Right lobe of liver (tissue), 6 donors: ENCODE data around the gene PRKCZ. TPM values are rescaled to one million over a fixed set of nuclear protein-coding genes. Genes with fewer than 3 reads are reported as not detected.

Experiments
- ATAC-seq, 4 donors: fragments of 200-7000 bp; cut with Tn5 transposase; one replicate each; pipeline ENCODE4 v1.9.1; 2020; ENCODE audit warnings: mild to moderate bottlenecking in 4 of 4, moderate library complexity in 4 of 4
- DNase-seq, 3 donors: peaks; one replicate each; pipeline ENCODE4 v3.0.0-alpha.2; 2020
- H3K27ac ChIP-seq, 3 donors: fragments of 200-600 bp; one replicate each; pipeline ENCODE4 v1.8.0; 2022
- H3K27me3 ChIP-seq, 2 donors: fragments of 200-600 bp; one replicate each; pipeline ENCODE4 v1.8.0; 2022
- H3K36me3 ChIP-seq, 4 donors: fragments of 200-600 bp; sonication (generic) in 1 of 4; one replicate each; pipeline versions ENCODE4 v1.5.1 to v1.8.0; 2017 to 2022; ENCODE audit warnings: control low read depth in 1 of 4
- H3K4me1 ChIP-seq, 4 donors: fragments of 200-600 bp; sonication (generic) in 1 of 4; one replicate each; pipeline versions ENCODE4 v1.5.1 to v1.8.0; 2017 to 2022; ENCODE audit warnings: control low read depth in 1 of 4
- H3K4me3 ChIP-seq, 3 donors: fragments of 200-600 bp; one replicate each; pipeline ENCODE4 v1.8.0; 2022
- H3K9me3 ChIP-seq, 4 donors: fragments of 200-600 bp; sonication (generic) in 1 of 4; one replicate each; pipeline versions ENCODE4 v1.5.1 to v1.8.0; 2017 to 2022; ENCODE audit warnings: control low read depth in 1 of 4
- CTCF ChIP-seq, 4 donors: fragments of 200-600 bp in 3 of 4; fragments of 450-650 bp in 1 of 4; IDR thresholded peaks; one replicate each; pipeline versions ENCODE4 v1.5.1 to v1.8.0; 2016 to 2022; ENCODE audit warnings: antibody characterized with exemption in 4 of 4, mild to moderate bottlenecking in 2 of 4
- POLR2A ChIP-seq: fragments of 450-650 bp; IDR thresholded peaks from one replicate; pipeline ENCODE4 v1.6.1; 2017; ENCODE audit warnings: antibody characterized with exemption, mild to moderate bottlenecking
- WGBS: methylation state at CpG from one replicate; pipeline ENCODE4 v1.1.6; 2018; ENCODE audit warnings: low coverage, low lambda C conversion rate; ENCODE audit not compliant: insufficient coverage; ENCODE audit errors: missing lambda C conversion rate; 5-methylcytosine and 5-hydroxymethylcytosine counted together
- intact Hi-C, 2 donors: fragments of 100-400 bp; cut with DNase I; formaldehyde crosslinking; loops; one replicate each; pipeline versions ENCODE4 v1.11.2 to v1.14.1; 2022
- total RNA-seq, 6 experiments: library from RNA; depleted of rRNA in 2 of 6; stranded (reverse); fragments of >200 nt in 2 of 6; fragmentation: NEBNext Ultra II Directional in 3 of 6; extraction: Animal tissue kit (Norgen Biotek cat#: 25700) in 3 of 6; gene quantifications; one replicate each; pipeline versions ENCODE4 v1.1.0 to v1.2.4, GENCODE V29; 2016 to 2023
- donor health status: DM: no; HTN: yes; CAD: no.
- donor health status: DM: no; HTN: no; CAD: no.
- donor health status: DM: no; HTN: no; CAD: no.
- donor health status: DM: no; HTN: yes; CAD: no.
- donor health status: DM: no; HTN: yes; CAD: no.

PRKCZ gene
- total RNA-seq, 6 experiments from 2014 or later: 10.3 to 20.1 (median 15.8) TPM

DNA sequence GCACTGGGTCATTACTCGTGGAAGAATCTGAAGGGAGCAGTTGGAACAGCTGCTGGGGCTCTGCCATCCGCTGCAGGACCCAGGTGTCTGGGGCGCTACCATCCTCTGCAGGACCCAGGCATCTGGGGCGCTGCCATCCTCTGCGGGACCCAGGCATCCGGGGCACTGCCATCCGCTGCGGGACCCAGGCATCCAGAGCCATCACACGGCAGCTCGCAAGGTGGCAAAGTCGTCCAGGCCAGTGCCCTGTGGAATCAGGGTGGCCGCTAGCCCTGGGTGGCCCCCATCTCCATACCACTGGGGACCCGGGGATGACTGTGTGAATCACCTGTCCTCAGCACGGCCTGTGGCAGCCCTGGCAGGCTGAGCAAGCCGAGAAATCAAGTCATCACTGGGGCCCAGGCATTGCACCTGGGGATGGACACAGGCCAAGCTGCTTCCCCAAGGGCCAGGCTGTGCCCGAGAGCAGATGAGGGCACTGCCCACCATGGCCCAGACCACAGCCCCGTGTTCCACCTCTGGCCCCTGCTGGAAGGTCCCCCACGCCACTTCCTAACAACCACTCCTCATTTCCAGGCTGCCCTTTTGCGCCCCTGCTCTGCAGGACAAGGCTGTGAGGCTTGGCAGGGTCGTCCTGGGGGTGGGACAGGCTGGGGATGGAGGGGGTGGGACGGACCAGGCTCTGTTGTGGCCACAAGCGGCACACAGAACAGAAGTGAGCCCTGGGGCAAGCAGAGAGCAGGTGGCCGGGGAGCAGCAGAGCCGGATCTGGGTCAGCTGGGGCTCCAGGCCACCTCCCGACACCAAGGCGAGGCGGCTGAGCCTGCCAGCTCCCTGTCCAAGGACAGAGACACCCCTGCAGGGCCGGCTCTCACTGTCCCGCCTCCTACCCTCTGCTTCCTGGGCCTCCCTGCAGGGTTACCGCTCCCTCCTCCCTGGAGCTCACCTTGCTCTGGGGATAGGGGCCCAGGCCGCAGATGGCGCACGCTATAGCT is 18.4 kb upstream of the PRKCZ start:
- ATAC-seq: peak in 1 of 4 donors; percentile 4
- H3K4me3 ChIP-seq: no peak overlapping the region
- 72% methylated on average over 5 of the region's 33 CpGs for WGBS
- intact Hi-C loops: no loop called here
- no peaks in the 10 kb centered on the region for H3K27me3 ChIP-seq
- no peaks in the 10 kb centered on the region for H3K9me3 ChIP-seq
- no peak for DNase-seq
- H3K36me3 ChIP-seq: no peaks in the 10 kb centered on the region
- no peak overlapping the region for H3K27ac ChIP-seq
- no peaks in the 10 kb centered on the region for H3K4me1 ChIP-seq
- TF ChIP-seq CTCF (IDR thresholded peaks at IDR 0.05): no peak
- TF ChIP-seq POLR2A: no peak

GRCh38 chr1:2032737-2033136 is 17.5 kb upstream of the PRKCZ start:
- Histone ChIP-seq H3K36me3 (no peaks in the 10 kb centered on the region), H3K27ac (no peak overlapping the region), H3K9me3 (no peaks in the 10 kb centered on the region), H3K4me1 (no peaks in the 10 kb centered on the region), H3K4me3 (no peak overlapping the region), H3K27me3 (no peaks in the 10 kb centered on the region)
- intact Hi-C loops: no loop called here
- WGBS: 55% methylated on average over 10 of the region's 14 CpGs
- no peak for TF ChIP-seq POLR2A
- TF ChIP-seq CTCF (IDR thresholded peaks at IDR 0.05): no peak
- no peak for DNase-seq
- ATAC-seq: no peak

DNA sequence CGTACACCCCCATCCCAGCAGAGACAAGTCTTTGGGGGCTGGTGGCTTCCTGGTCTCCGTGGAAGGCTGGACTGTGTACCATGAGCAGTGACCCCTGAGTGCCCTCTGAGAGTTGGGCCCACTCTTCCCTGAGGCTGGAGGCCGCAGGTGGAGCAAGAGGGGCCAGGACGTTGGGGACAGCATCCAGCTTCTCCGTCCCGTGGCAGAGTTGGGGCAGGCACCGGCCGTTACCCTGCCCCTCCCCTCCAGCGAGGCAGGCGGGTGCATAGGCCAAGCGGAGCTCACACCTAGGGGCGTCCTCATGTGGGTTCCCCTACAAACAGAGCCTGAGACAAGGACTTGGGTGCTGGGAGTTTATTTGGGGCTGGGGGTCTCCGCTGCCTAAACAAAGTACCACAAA is 17.0 kb upstream of the PRKCZ start:
- Histone ChIP-seq H3K4me1 (no peaks in the 10 kb centered on the region), H3K9me3 (no peaks in the 10 kb centered on the region), H3K36me3 (no peaks in the 10 kb centered on the region), H3K4me3 (no peak overlapping the region), H3K27me3 (no peaks in the 10 kb centered on the region), H3K27ac (no peak overlapping the region)
- no CpG with 5 or more reads among the region's 13 CpGs for WGBS
- DNase-seq (no peak), ATAC-seq (no peak)
- intact Hi-C loops: no loop called here
- TF ChIP-seq CTCF (IDR thresholded peaks at IDR 0.05): no peak

- no peaks in the 10 kb centered on the region for H3K9me3 ChIP-seq
- intact Hi-C loops: no loop called here
- H3K27me3 ChIP-seq: no peaks in the 10 kb centered on the region
- WGBS: 45% methylated on average over 3 of the region's 15 CpGs
- H3K36me3 ChIP-seq: no peaks in the 10 kb centered on the region
- DNase-seq (no peak), ATAC-seq (no peak)
- H3K27ac ChIP-seq: no peak overlapping the region
- H3K4me3 ChIP-seq: no peak overlapping the region
- TF ChIP-seq POLR2A: no peak
- TF ChIP-seq CTCF (IDR thresholded peaks at IDR 0.05): no peak
- no peaks in the 10 kb centered on the region for H3K4me1 ChIP-seq
These were observed 13.9 kb upstream of the PRKCZ start for GRCh38 chr1:2036287-2036686.
